Mucosa of descending colon (tissue), 3 donors: Measurements from ENCODE around the gene RETREG1. TPM values are rescaled to one million over a fixed set of nuclear protein-coding genes. Genes with fewer than 3 reads are reported as not detected.

Experiments used
- ATAC-seq: fragments of 200-7000 bp; cut with Tn5 transposase; one replicate; pipeline ENCODE4 v1.9.1; 2020; ENCODE audit warnings: mild to moderate bottlenecking, moderate library complexity
- DNase-seq, 3 donors: peaks; one replicate each; pipeline ENCODE4 v3.0.0-alpha.2; 2020
- H3K36me3 ChIP-seq: fragments of 200-600 bp; one replicate; pipeline ENCODE4 v1.8.0; 2021; ENCODE audit warnings: low read depth, mild to moderate bottlenecking
- H3K4me1 ChIP-seq: fragments of 200-600 bp; one replicate; pipeline ENCODE4 v1.8.0; 2021; ENCODE audit warnings: low read depth, mild to moderate bottlenecking
- H3K4me3 ChIP-seq: fragments of 200-600 bp; one replicate; pipeline ENCODE4 v1.8.0; 2021; ENCODE audit warnings: mild to moderate bottlenecking
- H3K9me3 ChIP-seq: fragments of 200-600 bp; one replicate; pipeline ENCODE4 v1.8.0; 2021; ENCODE audit warnings: mild to moderate bottlenecking
- intact Hi-C, 2 donors: fragments of 100-400 bp; cut with DNase I in 1 of 2; cut with micrococcal nuclease in 1 of 2; formaldehyde crosslinking; loops; one replicate each; pipeline versions ENCODE4 v1.11.0 to v1.11.1; 2022; cut with DNase I, micrococcal nuclease
- total RNA-seq, 3 donors: library from RNA; stranded (reverse); fragmentation: NEBNext Ultra II Directional in 2 of 3; extraction: Animal tissue kit (Norgen Biotek cat#: 25700) in 2 of 3; gene quantifications; one replicate each; pipeline versions ENCODE4 v1.2.1 to v1.2.4, GENCODE V29; 2021 to 2023
- TF ChIP-seq, protein P1 (sequence below): fragments of 200-600 bp; IDR thresholded peaks from one replicate; pipeline ENCODE4 v1.8.0; 2022; ENCODE audit warnings: antibody characterized with exemption, mild to moderate bottlenecking
- donor health status: DM: no; HTN: no; CAD: no; lungs with moderate emphysema.
- donor health status: DM: no; HTN: no; CAD: no.
- donor health status: DM: no; HTN: yes; CAD: no.

Gene RETREG1
- total RNA-seq, 3 donors from 2014 or later = 54.1 to 102 (median 55.8) TPM

- Histone ChIP-seq H3K4me3 (no peak overlapping the region), H3K9me3 (no peaks in the 10 kb centered on the region), H3K4me1 (no peaks in the 10 kb centered on the region), H3K36me3 (no peaks in the 10 kb centered on the region)
- ATAC-seq = no peak
- no peak for DNase-seq
- TF ChIP-seq, protein P1, sequence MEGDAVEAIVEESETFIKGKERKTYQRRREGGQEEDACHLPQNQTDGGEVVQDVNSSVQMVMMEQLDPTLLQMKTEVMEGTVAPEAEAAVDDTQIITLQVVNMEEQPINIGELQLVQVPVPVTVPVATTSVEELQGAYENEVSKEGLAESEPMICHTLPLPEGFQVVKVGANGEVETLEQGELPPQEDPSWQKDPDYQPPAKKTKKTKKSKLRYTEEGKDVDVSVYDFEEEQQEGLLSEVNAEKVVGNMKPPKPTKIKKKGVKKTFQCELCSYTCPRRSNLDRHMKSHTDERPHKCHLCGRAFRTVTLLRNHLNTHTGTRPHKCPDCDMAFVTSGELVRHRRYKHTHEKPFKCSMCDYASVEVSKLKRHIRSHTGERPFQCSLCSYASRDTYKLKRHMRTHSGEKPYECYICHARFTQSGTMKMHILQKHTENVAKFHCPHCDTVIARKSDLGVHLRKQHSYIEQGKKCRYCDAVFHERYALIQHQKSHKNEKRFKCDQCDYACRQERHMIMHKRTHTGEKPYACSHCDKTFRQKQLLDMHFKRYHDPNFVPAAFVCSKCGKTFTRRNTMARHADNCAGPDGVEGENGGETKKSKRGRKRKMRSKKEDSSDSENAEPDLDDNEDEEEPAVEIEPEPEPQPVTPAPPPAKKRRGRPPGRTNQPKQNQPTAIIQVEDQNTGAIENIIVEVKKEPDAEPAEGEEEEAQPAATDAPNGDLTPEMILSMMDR = no peak
- intact Hi-C loops = no loop called here
These were observed 27.6 kb upstream of the RETREG1 start for GRCh38 chr5:16644301-16644889.

DNA sequence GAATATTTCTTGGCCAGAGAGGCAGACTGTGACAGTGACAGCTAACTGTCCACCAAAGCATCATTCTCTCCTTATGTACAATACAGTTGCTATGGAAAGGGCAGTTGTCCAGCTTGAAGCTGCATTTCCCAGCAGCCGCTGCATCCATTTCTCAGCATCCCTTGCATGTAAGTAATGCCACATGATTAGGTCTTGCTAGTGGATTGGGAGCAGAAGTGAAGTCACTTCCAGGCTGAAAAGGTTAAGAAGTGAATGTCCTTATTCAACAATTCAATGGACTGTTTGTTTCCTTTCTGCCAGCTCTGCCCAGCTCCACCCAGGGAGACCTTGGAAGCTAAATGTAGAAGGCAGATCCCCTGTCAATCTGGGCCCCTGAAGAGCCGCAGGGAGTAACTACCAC, 26.1 kb upstream of the RETREG1 start:
- Histone ChIP-seq H3K9me3 (no peaks in the 10 kb centered on the region), H3K4me3 (no peak overlapping the region), H3K36me3 (no peaks in the 10 kb centered on the region), H3K4me1 (no peaks in the 10 kb centered on the region)
- DNase-seq (no peak), ATAC-seq (no peak)
- TF ChIP-seq, protein P1 = no peak
- intact Hi-C loops = no loop called here

DNA sequence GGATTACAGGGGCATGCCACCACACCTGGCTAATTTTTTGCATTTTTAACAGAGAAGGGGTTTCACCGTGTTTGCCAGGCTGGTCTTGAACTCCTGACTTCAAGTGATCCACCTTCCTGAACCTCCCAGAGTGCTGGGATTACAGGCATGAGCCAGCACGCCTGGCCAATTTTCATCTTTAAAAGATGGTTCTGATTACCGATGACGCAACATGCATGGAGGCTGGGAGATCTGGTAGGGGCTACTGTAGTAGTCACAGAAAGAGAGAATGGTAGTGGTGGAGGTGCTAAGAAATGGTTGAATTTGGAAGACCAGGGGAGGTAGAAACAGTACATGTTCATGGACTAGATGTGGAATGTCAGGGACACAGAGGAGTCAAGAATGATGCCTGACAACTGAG, 22.4 kb upstream of the RETREG1 start:
- H3K9me3 ChIP-seq = no peaks in the 10 kb centered on the region
- TF ChIP-seq, protein P1 = no peak
- H3K4me3 ChIP-seq = no peak overlapping the region
- ATAC-seq (no peak), DNase-seq (no peak)
- intact Hi-C loops = no loop called here
- no peaks in the 10 kb centered on the region for H3K4me1 ChIP-seq
- H3K36me3 ChIP-seq = no peaks in the 10 kb centered on the region

DNA sequence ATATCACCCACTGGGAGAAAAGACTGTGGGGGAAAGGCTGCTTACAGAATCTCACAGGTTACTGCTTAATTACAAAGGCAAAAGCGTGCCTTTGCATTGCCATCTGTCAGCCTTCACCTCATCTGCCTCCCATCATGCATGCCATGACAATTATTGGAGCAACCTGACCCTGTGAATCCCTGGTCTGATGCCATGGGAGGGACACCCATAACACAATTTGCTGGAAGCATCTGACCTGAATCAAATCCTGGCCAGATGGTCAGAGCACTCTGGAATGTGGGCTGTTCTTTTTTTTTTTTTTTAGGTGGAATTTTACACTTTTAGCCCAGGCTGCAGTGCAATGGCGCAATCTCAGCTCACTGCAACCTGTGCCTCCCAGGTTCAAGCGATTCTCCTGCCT, 11.6 kb upstream of the RETREG1 start:
- Histone ChIP-seq H3K4me3 (no peak overlapping the region), H3K9me3 (no peaks in the 10 kb centered on the region), H3K4me1 (no peaks in the 10 kb centered on the region), H3K36me3 (no peaks in the 10 kb centered on the region)
- intact Hi-C loops = no loop called here
- DNase-seq (no peak), ATAC-seq (no peak)
- TF ChIP-seq, protein P1 = no peak

DNA sequence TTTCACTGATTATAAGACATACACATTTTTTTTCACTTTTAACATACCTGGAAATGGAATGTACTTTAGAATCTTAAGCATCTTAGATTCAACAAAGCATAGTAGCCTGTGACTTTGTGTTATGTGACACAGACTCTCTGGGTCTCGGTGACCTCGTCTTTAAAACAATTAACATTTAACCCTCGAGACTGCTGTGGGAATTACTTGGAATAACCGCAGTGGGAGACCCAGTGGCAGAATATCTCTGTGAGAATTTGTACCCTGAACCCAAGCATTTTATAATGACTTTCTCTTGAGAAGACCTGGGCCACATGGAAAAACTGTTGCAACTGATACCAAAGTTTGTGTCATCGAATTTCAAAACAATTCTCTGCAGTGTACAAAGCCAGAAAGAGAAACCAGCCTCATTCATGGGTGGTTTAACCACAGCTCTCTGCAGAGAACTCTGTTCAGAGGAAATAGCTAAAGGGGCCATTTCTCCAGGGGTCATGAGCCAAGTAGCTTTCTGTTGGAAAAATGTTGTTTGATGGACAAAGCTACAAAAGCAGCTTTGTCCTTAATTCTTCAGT, 10.0 kb upstream of the RETREG1 start:
- intact Hi-C loops = no loop called here
- TF ChIP-seq, protein P1 = no peak
- no peak for DNase-seq
- no peaks in the 10 kb centered on the region for H3K36me3 ChIP-seq
- H3K4me1 ChIP-seq = no peaks in the 10 kb centered on the region
- no peaks in the 10 kb centered on the region for H3K9me3 ChIP-seq
- no peak overlapping the region for H3K4me3 ChIP-seq
- peak; percentile 39 for ATAC-seq
